ENCODE results near the gene LGR5.

GRCh38 chr12:71415336-71416231 lies 24.0 kb upstream of the LGR5 start:
- TF ChIP-seq CTCF (IDR thresholded peaks at IDR 0.05; ENCODE audit: insufficient read depth, low read length) (peak; percentile 73), POLR2AphosphoS5 (IDR thresholded peaks at IDR 0.05; ENCODE audit: low read depth) (no peak), REST (IDR thresholded peaks at IDR 0.05; ENCODE audit: insufficient replicate concordance, low read depth) (no peak), GABPA (IDR thresholded peaks at IDR 0.05; ENCODE audit: low read depth) (no peak)
